Subcutaneous abdominal adipose tissue (tissue), 5 donors: Measurements from ENCODE around the gene GFER.
"Not testable (repeated sequence)": the region's sequence is repeated elsewhere in the genome, so short reads cannot be mapped to it uniquely, and the experiment has no call there.

Experiments
- H3K27ac ChIP-seq: one replicate; pipeline ENCODE4 v1.7.0; 2013; ENCODE audit warnings: low read depth, mild to moderate bottlenecking, inconsistent platforms, low read length, moderate library complexity
- H3K27me3 ChIP-seq, 5 donors: one replicate each; pipeline ENCODE4 v1.7.0; 2013; ENCODE audit warnings: low read length in 5 of 5, inconsistent platforms in 1 of 5; ENCODE audit not compliant: control insufficient read depth in 5 of 5, insufficient read depth in 4 of 5
- H3K36me3 ChIP-seq, 5 donors: one replicate each; pipeline ENCODE4 v1.7.0; 2013; ENCODE audit warnings: low read length in 5 of 5; ENCODE audit not compliant: control insufficient read depth in 5 of 5, insufficient read depth in 5 of 5
- H3K4me1 ChIP-seq, 5 donors: one replicate each; pipeline ENCODE4 v1.7.0; 2013; ENCODE audit warnings: low read length in 5 of 5, mild to moderate bottlenecking in 3 of 5, moderate library complexity in 1 of 5; ENCODE audit not compliant: control insufficient read depth in 5 of 5, insufficient read depth in 5 of 5
- H3K4me3 ChIP-seq, 5 donors: one replicate each; pipeline ENCODE4 v1.7.0; 2013; ENCODE audit warnings: low read length in 5 of 5, low read depth in 1 of 5
- H3K9ac ChIP-seq, 5 donors: one replicate each; pipeline ENCODE4 v1.7.0; 2013; ENCODE audit warnings: low read length in 5 of 5, mild to moderate bottlenecking in 4 of 5, moderate library complexity in 3 of 5
- H3K9me3 ChIP-seq, 5 donors: one replicate each; pipeline ENCODE4 v1.7.0; 2013; ENCODE audit warnings: low read length in 5 of 5; ENCODE audit not compliant: control insufficient read depth in 5 of 5
- donor health status: healthy.
- donor health status: healthy.
- donor health status: healthy.
- donor health status: healthy.
- donor health status: healthy.

GFER gene

GRCh38 chr16:1957434-1958142 is 26.4 kb upstream of the GFER start:
- peaks cover 0 to 19% (median 16%) of the 10 kb centered on the region in 5 donors for H3K36me3 ChIP-seq
- not testable (repeated sequence) for H3K9ac ChIP-seq, H3K9me3 ChIP-seq, H3K4me3 ChIP-seq, H3K27ac ChIP-seq, H3K27me3 ChIP-seq
- H3K4me1 ChIP-seq: peaks cover 3 to 24% (median 23%) of the 10 kb centered on the region in 5 donors

DNA sequence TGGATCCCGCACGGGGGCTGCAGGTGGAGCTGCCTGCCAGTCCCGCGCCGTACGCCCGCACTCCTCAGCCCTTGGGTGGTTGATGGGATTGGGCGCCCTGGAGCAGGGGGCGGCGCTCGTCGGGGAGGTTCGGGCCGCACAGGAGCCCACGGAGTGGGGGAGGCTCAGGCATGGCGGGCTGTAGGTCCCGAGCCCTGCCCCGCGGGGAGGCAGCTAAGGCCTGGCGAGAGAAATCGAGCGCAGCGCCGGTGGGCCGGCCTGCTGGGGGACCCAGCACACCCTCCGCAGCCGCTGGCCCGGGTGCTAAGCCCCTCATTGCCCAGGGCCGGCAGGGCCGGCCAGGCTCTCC is 25.9 kb upstream of the GFER start:
- Histone ChIP-seq H3K36me3 (peaks cover 0 to 24% (median 20%) of the 10 kb centered on the region in 5 donors), H3K4me1 (peaks cover 3 to 26% (median 24%) of the 10 kb centered on the region in 5 donors)
- H3K27ac ChIP-seq, H3K9me3 ChIP-seq, H3K9ac ChIP-seq, H3K27me3 ChIP-seq, H3K4me3 ChIP-seq: not testable (repeated sequence)

DNA sequence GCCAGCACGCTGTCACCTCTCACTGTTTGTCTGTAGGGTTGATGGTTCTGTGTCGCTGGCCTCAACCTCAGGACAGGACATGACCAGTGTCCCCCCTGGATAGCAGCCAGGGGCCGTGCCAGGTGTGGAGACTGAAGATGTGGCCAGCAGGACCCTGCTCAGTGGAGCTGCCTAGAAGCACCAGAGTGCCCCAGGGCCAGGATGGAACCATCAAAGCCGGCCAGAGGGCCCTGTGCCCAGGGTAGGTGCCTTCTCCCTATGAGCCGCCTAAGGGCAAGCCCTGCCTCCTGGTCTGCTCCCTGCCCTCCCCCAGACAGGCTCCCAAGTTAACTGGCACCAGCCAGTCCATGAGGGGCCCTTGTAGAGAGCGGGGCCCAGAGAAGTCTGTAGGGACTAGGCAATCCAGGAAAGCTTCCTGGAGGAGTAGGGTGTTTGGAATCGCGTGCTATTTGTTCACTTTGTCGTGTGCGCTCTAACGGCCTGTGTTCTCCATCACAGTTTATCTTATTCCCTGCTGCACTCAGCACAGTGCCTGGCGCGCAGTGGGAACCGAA is 25.2 kb upstream of the GFER start:
- peak overlapping the region; percentile 65 for H3K27ac ChIP-seq
- peaks cover 3 to 31% (median 28%) of the 10 kb centered on the region in 5 donors for H3K4me1 ChIP-seq
- H3K27me3 ChIP-seq: peaks cover 0 to 4% (median 0%) of the 10 kb centered on the region in 5 donors
- H3K9ac ChIP-seq: peak overlapping the region in 4 of 5 donors; percentile 5 to 82 (median 68)
- H3K4me3 ChIP-seq: peak overlapping the region; percentile 33 to 91 (median 75)
- peaks cover 0 to 27% (median 23%) of the 10 kb centered on the region in 5 donors for H3K36me3 ChIP-seq
- no peaks in the 10 kb centered on the region for H3K9me3 ChIP-seq

DNA sequence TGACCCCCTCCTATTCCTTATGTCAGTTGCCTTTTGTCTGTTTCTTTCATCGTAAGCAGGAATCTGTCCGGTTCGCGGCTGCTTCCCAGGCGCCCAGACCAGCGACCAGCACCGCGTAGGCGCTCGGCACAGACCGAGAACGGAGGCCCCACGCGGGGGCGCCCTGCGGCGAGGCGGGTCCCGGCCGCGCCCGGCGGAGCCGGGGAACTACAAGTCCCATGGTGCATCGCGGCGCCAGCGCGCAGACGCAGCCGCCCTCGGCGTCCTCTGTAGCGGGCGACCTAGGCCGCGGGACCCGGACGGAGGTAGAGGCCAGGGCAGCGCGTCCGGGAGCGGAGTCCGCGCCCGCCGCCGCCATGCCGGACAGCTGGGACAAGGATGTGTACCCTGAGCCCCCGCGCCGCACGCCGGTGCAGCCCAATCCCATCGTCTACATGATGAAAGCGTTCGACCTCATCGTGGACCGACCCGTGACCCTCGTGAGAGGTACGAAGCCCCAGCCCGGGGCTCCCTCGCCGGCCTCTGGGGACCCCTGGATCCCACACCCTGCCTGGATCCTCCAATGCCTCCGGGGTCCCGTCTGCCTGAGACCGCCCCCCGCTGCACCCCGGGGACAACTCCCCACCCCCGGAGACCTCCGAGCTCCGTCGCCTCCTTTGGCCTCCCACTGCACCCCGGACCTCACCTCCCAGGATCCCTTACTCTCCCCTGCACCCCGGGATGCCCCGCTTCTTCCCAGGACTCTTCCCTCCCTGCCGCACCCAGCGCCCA is 24.5 kb upstream of the GFER start, which contains the start of gene NDUFB10:
Gene NDUFB10 (plus strand): TSS at position 270 of the 771 bp plus-strand sequence. CDS start 87 bp downstream, at position 357.
- Histone ChIP-seq H3K4me1 (peaks cover 3 to 35% (median 33%) of the 10 kb centered on the region in 5 donors), H3K27me3 (no peaks in the 10 kb centered on the region), H3K27ac (peak within 1 kb of the TSS; percentile 65), H3K4me3 (peak within 1 kb of the TSS; percentile 61 to 91 (median 78)), H3K9me3 (no peaks in the 10 kb centered on the region), H3K9ac (peak within 1 kb of the TSS; percentile 63 to 96 (median 94)), H3K36me3 (peaks cover 0 to 27% (median 24%) of the 10 kb centered on the region in 5 donors)

DNA sequence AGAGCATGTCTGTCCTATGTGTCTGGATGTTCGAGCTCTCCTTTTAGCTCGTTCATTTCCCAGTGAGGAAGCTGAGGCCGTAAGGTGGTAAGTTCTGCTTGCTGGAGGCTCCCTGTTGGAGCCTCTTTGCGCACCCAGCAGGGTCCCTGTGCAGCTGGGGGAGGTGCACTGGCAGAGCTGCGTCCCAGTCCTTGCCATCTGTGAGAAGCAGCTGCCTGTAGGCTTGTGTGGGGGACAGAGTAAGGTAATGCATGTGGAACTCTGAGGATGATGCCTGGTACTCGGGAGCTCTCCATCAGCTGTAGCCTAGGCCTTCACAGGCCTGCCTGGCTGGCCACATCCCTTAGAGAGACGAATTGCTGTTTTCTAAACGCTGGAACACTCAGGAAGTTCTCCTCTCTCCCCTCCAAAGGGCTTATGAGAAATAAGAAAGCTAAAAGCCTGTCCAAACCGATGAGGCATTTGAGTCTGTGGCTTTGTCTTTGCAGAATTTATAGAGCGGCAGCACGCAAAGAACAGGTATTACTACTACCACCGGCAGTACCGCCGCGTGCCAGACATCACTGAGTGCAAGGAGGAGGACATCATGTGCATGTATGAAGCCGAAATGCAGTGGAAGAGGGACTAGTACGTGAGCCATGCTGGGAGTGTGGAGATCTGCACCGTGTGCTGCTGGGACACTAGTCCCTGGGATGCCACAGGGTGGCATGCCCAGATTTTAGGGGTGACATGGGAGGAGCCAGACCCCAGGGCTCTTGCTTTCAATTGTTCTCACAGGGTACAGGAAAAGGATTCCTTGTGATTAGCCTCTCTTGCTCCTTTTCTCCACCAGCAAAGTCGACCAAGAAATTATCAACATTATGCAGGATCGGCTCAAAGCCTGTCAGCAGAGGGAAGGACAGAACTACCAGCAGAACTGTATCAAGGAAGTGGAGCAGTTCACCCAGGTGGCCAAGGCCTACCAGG is 23.0 kb upstream of the GFER start:
- peak overlapping the region in 2 of 5 donors; percentile 94 to 96 for H3K9ac ChIP-seq
- H3K9me3 ChIP-seq: no peaks in the 10 kb centered on the region
- H3K4me3 ChIP-seq: peak overlapping the region; percentile 32 to 91 (median 75)
- no peak overlapping the region for H3K27ac ChIP-seq
- no peaks in the 10 kb centered on the region for H3K27me3 ChIP-seq
- H3K4me1 ChIP-seq: peaks cover 3 to 45% (median 41%) of the 10 kb centered on the region in 5 donors
- peaks cover 0 to 27% (median 24%) of the 10 kb centered on the region in 5 donors for H3K36me3 ChIP-seq

- peaks cover 3 to 47% (median 42%) of the 10 kb centered on the region in 5 donors for H3K4me1 ChIP-seq
- H3K4me3 ChIP-seq: no peak overlapping the region
- no peaks in the 10 kb centered on the region for H3K27me3 ChIP-seq
- H3K9me3 ChIP-seq: no peaks in the 10 kb centered on the region
- no peak overlapping the region for H3K27ac ChIP-seq
- no peak overlapping the region for H3K9ac ChIP-seq
- peaks cover 0 to 27% (median 24%) of the 10 kb centered on the region in 5 donors for H3K36me3 ChIP-seq
These were observed 22.3 kb upstream of the GFER start for GRCh38 chr16:1961651-1962067.

DNA sequence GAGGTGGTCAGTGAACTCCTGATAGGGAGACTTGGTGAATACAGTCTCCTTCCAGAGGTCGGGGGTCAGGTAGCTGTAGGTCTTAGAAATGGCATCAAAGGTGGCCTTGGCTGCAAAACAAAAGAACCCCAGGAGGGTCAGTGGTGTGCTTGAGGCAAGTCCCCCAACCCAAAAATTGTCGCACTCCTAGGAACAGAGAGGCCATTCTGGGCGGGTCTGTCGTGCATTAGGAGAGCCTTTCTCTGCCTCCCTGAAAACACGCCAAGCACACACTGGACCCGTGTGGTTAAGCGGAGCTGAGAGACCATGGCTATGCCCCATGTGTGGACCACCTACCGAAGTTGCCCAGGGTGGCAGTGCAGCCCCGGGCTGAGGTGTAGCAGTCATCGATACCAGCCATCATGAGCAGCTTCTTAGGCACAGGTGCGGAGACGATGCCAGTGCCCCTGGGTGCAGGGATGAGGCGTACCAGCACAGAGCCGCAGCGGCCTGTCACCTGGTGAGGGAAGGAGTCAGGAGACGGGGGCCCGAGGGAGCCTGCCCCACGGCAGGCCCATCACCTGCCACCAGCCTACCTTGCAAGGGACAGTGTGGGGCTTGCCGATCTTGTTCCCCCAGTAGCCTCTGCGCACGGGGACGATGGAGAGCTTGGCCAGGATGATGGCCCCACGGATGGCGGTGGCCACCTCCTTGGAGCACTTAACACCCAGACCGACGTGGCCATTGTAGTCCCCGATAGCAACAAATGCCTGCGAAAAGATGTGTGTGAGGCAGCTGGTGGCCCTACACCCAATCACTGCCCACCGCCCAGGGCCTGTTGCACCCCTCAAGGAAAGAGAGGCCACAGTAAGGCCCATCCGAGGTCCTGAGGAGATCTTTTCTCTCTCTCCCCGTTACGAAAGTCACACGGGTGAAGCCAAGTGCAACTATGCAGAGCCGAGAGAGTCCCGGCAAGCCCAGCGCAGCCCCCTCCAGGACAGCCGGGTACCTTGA is 21.5 kb upstream of the GFER start:
- Histone ChIP-seq H3K36me3 (peaks cover 0 to 27% (median 24%) of the 10 kb centered on the region in 5 donors), H3K4me1 (peaks cover 3 to 47% (median 42%) of the 10 kb centered on the region in 5 donors)
- not testable (repeated sequence) for H3K4me3 ChIP-seq, H3K27me3 ChIP-seq, H3K27ac ChIP-seq, H3K9me3 ChIP-seq, H3K9ac ChIP-seq

- peak overlapping the region; percentile 77 for H3K27ac ChIP-seq
- peaks cover 3 to 42% (median 39%) of the 10 kb centered on the region in 5 donors for H3K4me1 ChIP-seq
- no peaks in the 10 kb centered on the region for H3K27me3 ChIP-seq
- peak overlapping the region; percentile 80 to 90 (median 85) for H3K4me3 ChIP-seq
- H3K9ac ChIP-seq: peak overlapping the region; percentile 43 to 98 (median 90)
- H3K9me3 ChIP-seq: no peaks in the 10 kb centered on the region
- H3K36me3 ChIP-seq: peaks cover 0 to 27% (median 24%) of the 10 kb centered on the region in 5 donors
These were observed 20.0 kb upstream of the GFER start for GRCh38 chr16:1963806-1964505.
